Spleen (tissue), 11 donors: ENCODE data around the gene AGAP2. TPM values are rescaled to one million over a fixed set of nuclear protein-coding genes. Genes with fewer than 3 reads are reported as not detected.

Experiments used
- DNase-seq: peaks from one replicate; pipeline ENCODE4 v3.0.0-alpha.2; 2020
- H3K27ac ChIP-seq, 8 donors: fragments of 200-600 bp; sonication (generic) in 7 of 8; 1 replicate in 4 of 8; 2 replicates in 4 of 8; pipeline versions ENCODE4 v1.5.0 to v1.8.0; 2016 to 2021; ENCODE audit warnings: inconsistent platforms in 4 of 8, mild to moderate bottlenecking in 4 of 8, moderate library complexity in 1 of 8
- H3K27me3 ChIP-seq, 7 donors: fragments of 200-600 bp; sonication (generic) in 6 of 7; replicated peaks in 1 of 7; 1 replicate in 4 of 7; 2 replicates in 3 of 7; pipeline versions ENCODE4 v1.5.0 to v1.8.0; 2016 to 2021; ENCODE audit warnings: inconsistent platforms in 3 of 7, mild to moderate bottlenecking in 1 of 7
- H3K36me3 ChIP-seq, 6 donors: fragments of 200-600 bp; sonication (generic) in 5 of 6; 1 replicate in 4 of 6; 2 replicates in 2 of 6; pipeline versions ENCODE4 v1.5.0 to v1.8.0; 2016 to 2021; ENCODE audit warnings: inconsistent platforms in 2 of 6
- H3K4me1 ChIP-seq, 6 donors: fragments of 200-600 bp; sonication (generic) in 5 of 6; 1 replicate in 3 of 6; 2 replicates in 3 of 6; pipeline versions ENCODE4 v1.5.0 to v1.8.0; 2016 to 2021; ENCODE audit warnings: inconsistent platforms in 3 of 6
- H3K4me3 ChIP-seq, 8 donors: fragments of 200-600 bp; sonication (generic) in 7 of 8; 1 replicate in 4 of 8; 2 replicates in 4 of 8; pipeline versions ENCODE4 v1.5.0 to v1.8.0; 2016 to 2021; ENCODE audit warnings: inconsistent platforms in 4 of 8, mild to moderate bottlenecking in 4 of 8, moderate library complexity in 2 of 8
- H3K9me3 ChIP-seq, 8 donors: fragments of 200-600 bp; sonication (generic) in 7 of 8; 1 replicate in 4 of 8; 2 replicates in 4 of 8; pipeline versions ENCODE4 v1.5.0 to v1.8.0; 2016 to 2021; ENCODE audit warnings: inconsistent platforms in 4 of 8
- CTCF ChIP-seq, 11 experiments: fragments of 200-600 bp in 7 of 11; fragments of 450-650 bp in 4 of 11; sonication (generic) in 4 of 11; IDR thresholded peaks in 8 of 11; conservative IDR thresholded peaks in 3 of 11; 1 replicate in 7 of 11; 2 replicates in 4 of 11; pipeline versions ENCODE4 v1.4.0 to v1.8.0; 2016 to 2021; ENCODE audit warnings: antibody characterized with exemption in 11 of 11, inconsistent platforms in 4 of 11, mild to moderate bottlenecking in 1 of 11
- POLR2A ChIP-seq, 3 donors: fragments of 450-650 bp; IDR thresholded peaks; one replicate each; pipeline ENCODE4 v1.5.1; 2017; ENCODE audit warnings: antibody characterized with exemption in 3 of 3, mild to moderate bottlenecking in 1 of 3
- POLR2AphosphoS5 ChIP-seq, 3 donors: sonication (generic); formaldehyde crosslinking; IDR thresholded peaks; one replicate each; pipeline ENCODE4 v1.5.1; 2017; ENCODE audit warnings: antibody characterized with exemption in 3 of 3
- WGBS, 5 donors: extraction: QIAGEN DNeasy Blood & Tissue Kit in 3 of 5; methylation state at CpG; one replicate each; pipeline versions ENCODE4 v1.1.5 to v1.1.7; 2013 to 2018; 5-methylcytosine and 5-hydroxymethylcytosine counted together
- intact Hi-C: fragments of 100-400 bp; cut with DNase I; formaldehyde crosslinking; loops from one replicate; pipeline ENCODE4 v1.15.0; 2023; ENCODE audit warnings: low total_unique reads
- polyA plus RNA-seq, 3 donors: library from polyadenylated mRNA; stranded (reverse); fragments of 200-250 nt; gene quantifications; one replicate each; pipeline ENCODE4 v1.2.1, GENCODE V29; 2013
- total RNA-seq, 7 donors: library from RNA; depleted of rRNA in 3 of 7; stranded (reverse); fragments of >200 nt in 3 of 7; fragmentation: NEBNext Ultra II Directional in 4 of 7; extraction: Animal tissue kit (Norgen Biotek cat#: 25700) in 4 of 7; gene quantifications; one replicate each; pipeline versions ENCODE4 v1.1.0 to v1.2.1, GENCODE V29; 2016 to 2021
- donor health status: healthy with polysubstance abuse.
- donor health status: DM: no; HTN: no; CAD: no; lungs with moderate emphysema.
- donor health status: DM: no; HTN: no; CAD: no.
- donor health status: Bipolar disorder and iron deficiency.
- donor health status: healthy.
- donor health status: DM: no; HTN: no; CAD: no.
- donor health status: DM: yes; HTN: yes; CAD: no.

AGAP2 gene
- total and polyA plus RNA-seq, 10 donors, result 5.5 to 21.8 (median 19.2) TPM

GRCh38 chr12:57693659-57694458 is 44.7 kb downstream of the AGAP2 start, which contains the start of gene OS9:
Gene OS9, plus strand, starts transcription at chr12:57694132. Its CDS starts 30 bp downstream, at chr12:57694162.
- peaks cover 0 to 6% (median 0%) of the 10 kb centered on the region in 7 donors for H3K27me3 ChIP-seq
- WGBS, 5 donors, result 0% methylated on average over 45 of the region's 45 CpGs
- TF ChIP-seq POLR2AphosphoS5 (IDR thresholded peaks at IDR 0.05) (peak; percentile 83 to 93 (median 91)), POLR2A (IDR thresholded peaks at IDR 0.05) (peak in 1 of 3 donors; percentile 36), CTCF (IDR thresholded peaks at IDR 0.05 in 8 of 11, conservative IDR thresholded peaks at IDR 0.05 in 3 of 11) (peak; percentile 74 to 96 (median 90))
- H3K9me3 ChIP-seq, result no peaks in the 10 kb centered on the region
- peak; percentile 96 for DNase-seq
- H3K27ac ChIP-seq, result peak within 1 kb of the TSS; percentile 79 to 94 (median 88)
- peak within 1 kb of the TSS; percentile 69 to 99 (median 90) for H3K4me3 ChIP-seq
- peaks cover 8 to 35% (median 21%) of the 10 kb centered on the region in 6 donors for H3K4me1 ChIP-seq
- H3K36me3 ChIP-seq, result peaks cover 0 to 39% (median 25%) of the 10 kb centered on the region in 6 donors
- intact Hi-C loops, result no loop called here

GRCh38 chr12:57693317-57693658 is 45.3 kb downstream of the AGAP2 start:
- Histone ChIP-seq H3K27ac (peak overlapping the region in 7 of 8 donors; percentile 31 to 94 (median 66)), H3K4me1 (peaks cover 8 to 35% (median 21%) of the 10 kb centered on the region in 6 donors), H3K36me3 (peaks cover 0 to 34% (median 21%) of the 10 kb centered on the region in 6 donors), H3K9me3 (no peaks in the 10 kb centered on the region), H3K4me3 (peak overlapping the region in 6 of 8 donors; percentile 29 to 94 (median 84)), H3K27me3 (peaks cover 0 to 12% (median 0%) of the 10 kb centered on the region in 7 donors)
- DNase-seq, result peak; percentile 81
- 49 to 60% (median 57%) methylated on average over 10 of the region's 10 CpGs for WGBS, 5 donors
- no peak for TF ChIP-seq CTCF (IDR thresholded peaks at IDR 0.05 in 8 of 11, conservative IDR thresholded peaks at IDR 0.05 in 3 of 11)
- no peak for TF ChIP-seq POLR2AphosphoS5 (IDR thresholded peaks at IDR 0.05)
- TF ChIP-seq POLR2A (IDR thresholded peaks at IDR 0.05), result no peak
- intact Hi-C loops, result no loop called here

GRCh38 chr12:57692500-57692899 is 46.0 kb downstream of the AGAP2 start:
- intact Hi-C loops, result no loop called here
- no peak for DNase-seq
- Histone ChIP-seq H3K36me3 (peaks cover 0 to 27% (median 20%) of the 10 kb centered on the region in 6 donors), H3K9me3 (no peaks in the 10 kb centered on the region), H3K4me3 (no peak overlapping the region), H3K4me1 (peaks cover 8 to 35% (median 21%) of the 10 kb centered on the region in 6 donors), H3K27ac (no peak overlapping the region), H3K27me3 (peaks cover 0 to 20% (median 4%) of the 10 kb centered on the region in 7 donors)
- WGBS, 5 donors, result 93 to 94% (median 94%) methylated on average over 15 of the region's 15 CpGs
- TF ChIP-seq CTCF (IDR thresholded peaks at IDR 0.05 in 8 of 11, conservative IDR thresholded peaks at IDR 0.05 in 3 of 11), result no peak
- TF ChIP-seq POLR2A (IDR thresholded peaks at IDR 0.05), result no peak
- no peak for TF ChIP-seq POLR2AphosphoS5 (IDR thresholded peaks at IDR 0.05)

GRCh38 chr12:57688931-57689330 is 49.6 kb downstream of the AGAP2 start:
- no peaks in the 10 kb centered on the region for H3K36me3 ChIP-seq
- peaks cover 0 to 44% (median 8%) of the 10 kb centered on the region in 7 donors for H3K27me3 ChIP-seq
- H3K4me3 ChIP-seq, result no peak overlapping the region
- peaks cover 0 to 10% (median 5%) of the 10 kb centered on the region in 6 donors for H3K4me1 ChIP-seq
- no peak for DNase-seq
- no peaks in the 10 kb centered on the region for H3K9me3 ChIP-seq
- TF ChIP-seq POLR2A (IDR thresholded peaks at IDR 0.05) (no peak), CTCF (IDR thresholded peaks at IDR 0.05 in 8 of 11, conservative IDR thresholded peaks at IDR 0.05 in 3 of 11) (no peak), POLR2AphosphoS5 (IDR thresholded peaks at IDR 0.05) (no peak)
- WGBS, 5 donors, result 58 to 68% (median 67%) methylated on average over 2 of the region's 2 CpGs
- no peak overlapping the region for H3K27ac ChIP-seq
- intact Hi-C loops, result no loop called here
